Activated T-helper 17 cell treated with anti-CD3 and anti-CD28 coated beads, Interleukin-2, amount 50 U/mL, for 72 hours (primary cell): ENCODE data around the gene RIMBP2. TPM values are rescaled to one million over a fixed set of nuclear protein-coding genes. Genes with fewer than 3 reads are reported as not detected.

Experiments used
- ATAC-seq: fragments of 150-1000 bp; cut with Tn5 transposase; replicated peaks from 2 replicates; pipeline ENCODE4 v1.10.0; 2021; ENCODE audit warnings: mild to moderate bottlenecking, moderate library complexity
- H3K27ac Mint-ChIP-seq: one replicate; pipeline ENCODE4 v1.8.0; 2022; ENCODE audit warnings: mixed read lengths
- H3K27me3 Mint-ChIP-seq: one replicate; pipeline ENCODE4 v1.8.0; 2022; ENCODE audit warnings: mixed read lengths
- H3K36me3 Mint-ChIP-seq: one replicate; pipeline ENCODE4 v1.8.0; 2022; ENCODE audit warnings: low read depth, mild to moderate bottlenecking, mixed read lengths
- H3K4me1 Mint-ChIP-seq: one replicate; pipeline ENCODE4 v1.8.0; 2022; ENCODE audit warnings: mixed read lengths
- H3K4me3 Mint-ChIP-seq: one replicate; pipeline ENCODE4 v1.8.0; 2022; ENCODE audit warnings: mild to moderate bottlenecking, mixed read lengths
- H3K9me3 Mint-ChIP-seq: one replicate; pipeline ENCODE4 v1.8.0; 2022; ENCODE audit warnings: mixed read lengths
- total RNA-seq, 2 donors: library from RNA; stranded (reverse); gene quantifications; one replicate each; pipeline ENCODE4 v1.2.3, GENCODE V29; 2022

Gene RIMBP2
- total RNA-seq, 2 donors from 2014 or later = 0.29 TPM; not detected in 1

DNA sequence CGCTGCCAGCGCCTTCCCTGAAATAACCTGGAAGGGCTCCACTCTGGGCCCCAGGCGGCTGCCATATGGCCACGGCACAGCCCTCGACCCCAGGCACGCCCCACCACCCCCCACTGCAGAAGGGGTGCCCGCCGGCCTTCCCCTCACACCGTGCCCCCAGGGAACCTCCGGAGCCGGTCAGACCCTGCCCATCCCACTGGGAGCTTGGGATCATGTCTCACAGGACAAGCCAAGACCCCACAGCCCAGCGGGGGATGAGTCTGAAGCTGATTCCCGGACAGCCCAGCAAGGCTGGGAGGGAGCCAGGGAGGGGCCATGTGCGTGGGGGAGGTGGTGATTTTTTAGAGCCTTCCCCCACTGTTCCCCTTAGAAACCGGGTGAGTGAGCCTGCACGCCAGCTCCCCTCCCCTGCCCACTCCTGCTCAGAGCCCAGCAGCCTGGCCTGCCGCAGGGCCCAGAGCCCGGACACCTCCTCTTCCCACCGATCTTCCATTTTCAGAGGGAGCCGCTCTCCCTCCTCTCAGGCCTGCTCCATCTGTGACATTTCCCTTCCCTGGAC, 1.4 kb downstream of the RIMBP2 start:
- Mint-ChIP-seq H3K27ac (no peak overlapping the region), H3K9me3 (no peaks in the 10 kb centered on the region), H3K27me3 (peaks cover 46% of the 10 kb centered on the region), H3K4me3 (no peak overlapping the region), H3K36me3 (no peaks in the 10 kb centered on the region), H3K4me1 (no peaks in the 10 kb centered on the region)
- no peak for ATAC-seq

DNA sequence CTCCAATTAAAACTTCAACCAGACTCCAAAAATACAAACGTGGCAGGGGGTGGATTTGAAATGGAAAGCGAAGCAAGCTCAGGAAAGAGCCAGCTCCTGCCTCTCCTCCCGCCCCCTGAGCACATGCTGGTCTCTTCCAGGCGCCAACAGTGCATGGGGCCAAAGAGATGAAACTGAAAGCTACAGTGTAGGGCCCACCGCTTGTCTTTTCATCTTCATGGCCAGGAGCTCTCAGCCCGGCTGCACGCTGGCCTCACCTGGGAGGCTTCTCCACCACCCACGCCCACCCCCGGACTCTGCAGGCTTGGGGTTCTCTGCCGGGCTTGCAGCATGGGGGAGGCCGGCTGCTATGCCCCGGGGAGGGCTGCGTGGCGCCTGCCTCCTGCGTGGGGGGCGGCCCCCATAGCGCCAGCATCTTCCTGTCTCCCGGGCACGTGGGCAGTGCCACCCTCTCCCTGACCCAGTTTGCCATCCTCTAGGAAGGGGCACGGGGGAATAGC, 2.0 kb downstream of the RIMBP2 start:
- H3K9me3 Mint-ChIP-seq = no peaks in the 10 kb centered on the region
- ATAC-seq = no peak
- H3K4me3 Mint-ChIP-seq = no peak overlapping the region
- no peak overlapping the region for H3K27ac Mint-ChIP-seq
- H3K4me1 Mint-ChIP-seq = no peaks in the 10 kb centered on the region
- H3K27me3 Mint-ChIP-seq = peaks cover 46% of the 10 kb centered on the region
- H3K36me3 Mint-ChIP-seq = no peaks in the 10 kb centered on the region

DNA sequence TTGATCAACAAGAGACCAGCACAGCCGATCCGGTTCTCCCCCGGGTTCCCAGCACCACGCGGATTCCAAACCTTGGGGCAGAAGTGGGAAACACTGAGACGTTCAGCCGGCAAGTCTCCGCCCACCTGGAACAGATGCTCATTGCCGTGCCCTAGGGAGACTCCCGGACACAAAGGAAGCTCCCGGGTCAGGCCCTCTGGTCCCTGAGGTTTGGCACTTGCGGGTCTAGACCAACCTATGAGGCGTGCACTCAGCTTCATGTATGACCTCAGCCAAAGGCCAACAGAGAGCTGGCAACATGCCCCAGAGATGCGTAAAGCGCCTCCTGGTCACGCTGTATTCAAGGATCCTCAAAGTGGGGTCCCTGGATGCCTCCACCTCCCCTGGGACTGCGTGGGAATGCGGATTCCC, 2.5 kb downstream of the RIMBP2 start:
- ATAC-seq = no peak
- Mint-ChIP-seq H3K9me3 (no peaks in the 10 kb centered on the region), H3K4me1 (no peaks in the 10 kb centered on the region), H3K36me3 (no peaks in the 10 kb centered on the region), H3K27me3 (peaks cover 46% of the 10 kb centered on the region), H3K27ac (no peak overlapping the region), H3K4me3 (no peak overlapping the region)

DNA sequence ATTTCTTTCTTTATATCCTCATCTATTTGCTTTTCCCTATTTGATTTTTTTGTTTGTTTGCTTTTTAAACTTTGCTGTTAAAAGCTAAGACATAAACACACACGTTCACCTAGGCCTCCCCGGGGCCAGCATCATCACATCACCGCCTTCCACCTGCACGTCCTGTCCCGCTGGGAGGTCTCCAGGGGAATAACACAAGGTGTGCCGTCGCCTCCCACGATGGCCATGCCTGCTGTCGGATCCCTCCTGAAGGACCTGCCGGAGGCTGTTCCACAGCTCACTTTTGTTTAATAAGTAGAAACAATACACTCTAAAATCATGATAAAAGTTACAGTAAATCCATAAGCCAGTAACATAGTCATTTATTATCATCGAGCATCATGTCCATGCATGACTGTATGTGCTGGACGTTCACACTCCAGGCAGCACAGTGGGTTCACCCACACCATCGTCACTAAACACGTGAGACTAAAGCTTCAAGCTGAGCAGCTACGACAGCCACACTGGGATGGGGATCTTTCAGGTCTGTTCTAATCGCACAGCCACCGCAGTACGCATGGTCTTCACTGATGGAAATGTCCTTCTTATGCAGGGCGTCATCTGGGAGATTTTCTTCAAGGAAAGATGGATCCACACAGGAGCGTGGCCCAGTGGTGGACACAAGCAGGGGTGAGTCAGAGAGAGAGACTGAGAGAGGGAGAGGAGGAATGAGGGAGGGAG, 3.6 kb downstream of the RIMBP2 start:
- H3K27ac Mint-ChIP-seq = no peak overlapping the region
- no peak overlapping the region for H3K4me3 Mint-ChIP-seq
- peaks cover 41% of the 10 kb centered on the region for H3K27me3 Mint-ChIP-seq
- H3K4me1 Mint-ChIP-seq = no peaks in the 10 kb centered on the region
- ATAC-seq = no peak
- H3K9me3 Mint-ChIP-seq = no peaks in the 10 kb centered on the region
- H3K36me3 Mint-ChIP-seq = no peaks in the 10 kb centered on the region

DNA sequence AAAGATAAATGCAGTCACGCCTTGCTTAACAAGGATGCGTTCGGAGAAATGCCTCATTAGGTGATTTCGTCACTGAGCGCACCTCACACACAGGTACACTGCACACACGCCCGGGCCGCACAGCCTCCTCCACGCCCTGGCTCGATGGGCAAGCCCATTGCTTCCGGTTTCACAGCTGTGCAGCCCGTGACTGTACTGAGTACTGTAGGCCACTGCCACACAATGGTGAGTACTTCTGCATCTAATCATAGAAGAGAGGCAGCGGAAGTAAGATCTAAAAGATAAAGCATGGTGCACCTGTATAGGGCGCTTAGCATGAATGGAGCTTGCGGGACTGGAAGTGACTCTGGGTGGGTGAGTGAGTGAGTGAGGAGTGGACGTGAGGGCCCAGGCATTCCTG, 4.3 kb downstream of the RIMBP2 start:
- Mint-ChIP-seq H3K36me3 (no peaks in the 10 kb centered on the region), H3K9me3 (no peaks in the 10 kb centered on the region), H3K27ac (no peak overlapping the region), H3K27me3 (peaks cover 37% of the 10 kb centered on the region), H3K4me3 (no peak overlapping the region), H3K4me1 (no peaks in the 10 kb centered on the region)
- ATAC-seq = no peak

DNA sequence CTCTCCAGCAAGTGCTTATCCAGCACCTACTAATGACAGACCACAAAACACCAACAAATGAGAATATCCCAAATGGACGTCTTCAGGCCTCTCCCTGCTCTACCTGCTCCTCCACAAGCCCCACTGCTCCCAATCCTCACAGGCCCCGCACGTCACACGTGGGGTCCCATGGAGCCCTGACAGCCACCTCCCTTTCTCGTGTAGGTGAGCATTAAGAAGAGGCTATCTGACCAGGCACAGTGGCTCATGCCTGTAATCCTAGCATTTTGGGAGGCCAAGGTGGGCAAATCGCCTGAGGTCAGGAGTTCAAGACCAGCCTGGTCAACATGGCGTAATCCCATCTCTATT, 5.4 kb downstream of the RIMBP2 start:
- no peaks in the 10 kb centered on the region for H3K4me1 Mint-ChIP-seq
- H3K9me3 Mint-ChIP-seq = no peaks in the 10 kb centered on the region
- H3K27ac Mint-ChIP-seq = no peak overlapping the region
- no peaks in the 10 kb centered on the region for H3K36me3 Mint-ChIP-seq
- no peak for ATAC-seq
- H3K27me3 Mint-ChIP-seq = peaks cover 29% of the 10 kb centered on the region
- no peak overlapping the region for H3K4me3 Mint-ChIP-seq

DNA sequence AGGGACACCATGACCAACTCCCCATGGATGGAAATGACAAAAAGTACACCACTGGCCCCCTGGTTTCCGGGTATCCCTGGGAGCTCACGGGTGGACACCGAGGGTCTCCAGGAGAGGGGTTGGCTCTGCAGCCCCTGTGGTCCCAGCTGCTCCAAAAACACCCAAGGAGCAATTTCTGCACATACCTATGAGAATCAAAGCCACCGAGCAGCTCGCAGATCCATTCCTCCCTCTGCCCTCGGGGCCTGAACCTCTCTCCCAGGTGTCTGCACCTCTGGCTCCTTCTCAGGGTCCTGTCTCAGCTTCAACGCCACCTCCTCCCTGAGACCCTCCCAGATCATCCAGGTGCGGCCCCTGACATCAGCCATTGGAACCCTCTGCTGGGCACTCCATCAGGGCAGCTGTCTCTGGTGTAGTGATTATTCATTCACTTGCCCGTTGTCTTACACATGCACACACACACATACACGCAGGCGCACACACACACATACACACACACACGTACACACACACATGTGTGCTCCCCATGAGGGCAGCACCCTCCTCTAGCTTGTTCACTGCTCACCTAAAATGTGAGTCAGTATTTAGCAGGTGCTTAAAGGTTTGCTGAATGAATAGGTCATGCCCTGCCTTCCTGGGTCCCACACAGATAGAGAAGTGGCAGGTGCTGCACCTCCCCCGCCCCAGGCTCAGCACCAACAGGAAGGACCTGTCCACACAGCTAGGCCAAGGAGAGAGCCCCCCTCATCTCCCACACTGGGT, 5.9 kb downstream of the RIMBP2 start:
- Mint-ChIP-seq H3K27ac (no peak overlapping the region), H3K4me1 (no peaks in the 10 kb centered on the region), H3K36me3 (no peaks in the 10 kb centered on the region), H3K4me3 (no peak overlapping the region), H3K9me3 (no peaks in the 10 kb centered on the region), H3K27me3 (peaks cover 29% of the 10 kb centered on the region)
- ATAC-seq = no peak

DNA sequence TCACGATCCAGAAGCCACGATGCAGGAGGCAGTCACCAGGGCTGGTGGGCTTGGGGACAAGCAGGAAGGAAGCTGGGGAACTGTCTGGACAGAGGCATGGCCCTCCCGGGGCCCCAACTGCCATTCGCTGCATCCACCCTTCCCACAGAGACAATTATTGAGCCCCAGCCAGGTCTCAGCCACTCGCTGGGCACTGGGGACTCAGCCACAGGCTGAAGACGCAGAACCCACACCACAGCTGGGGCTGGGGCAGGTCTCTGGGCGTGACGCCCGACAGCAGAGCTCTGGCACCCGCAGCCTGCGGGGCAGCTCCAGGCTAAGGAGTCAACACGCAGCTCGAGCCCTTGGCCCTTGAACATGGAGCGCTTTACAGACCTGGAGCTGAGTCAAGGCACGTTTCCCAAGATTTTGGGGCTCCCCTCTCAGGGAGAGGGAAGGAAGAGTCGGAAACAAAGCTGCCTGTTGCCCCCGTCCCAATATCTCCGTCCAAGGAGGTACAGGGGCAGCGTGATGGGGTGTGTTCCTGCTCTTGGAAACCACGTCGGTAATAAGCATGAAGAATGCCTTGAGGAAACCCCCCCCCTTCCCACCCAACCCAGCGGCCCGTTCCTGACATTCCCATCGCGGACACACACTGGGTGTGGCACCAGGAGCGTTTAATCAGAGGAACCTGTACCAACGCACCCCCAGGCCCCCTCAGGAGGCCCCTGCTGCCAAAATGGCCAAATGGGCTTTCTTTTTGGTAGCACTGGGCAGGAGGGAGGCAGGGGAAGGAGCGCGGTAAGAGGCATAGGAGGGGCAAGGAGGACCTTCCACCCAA, 6.7 kb downstream of the RIMBP2 start:
- no peaks in the 10 kb centered on the region for H3K36me3 Mint-ChIP-seq
- H3K9me3 Mint-ChIP-seq = no peaks in the 10 kb centered on the region
- peaks cover 26% of the 10 kb centered on the region for H3K27me3 Mint-ChIP-seq
- no peak overlapping the region for H3K4me3 Mint-ChIP-seq
- H3K4me1 Mint-ChIP-seq = no peaks in the 10 kb centered on the region
- no peak overlapping the region for H3K27ac Mint-ChIP-seq
- ATAC-seq = no peak

DNA sequence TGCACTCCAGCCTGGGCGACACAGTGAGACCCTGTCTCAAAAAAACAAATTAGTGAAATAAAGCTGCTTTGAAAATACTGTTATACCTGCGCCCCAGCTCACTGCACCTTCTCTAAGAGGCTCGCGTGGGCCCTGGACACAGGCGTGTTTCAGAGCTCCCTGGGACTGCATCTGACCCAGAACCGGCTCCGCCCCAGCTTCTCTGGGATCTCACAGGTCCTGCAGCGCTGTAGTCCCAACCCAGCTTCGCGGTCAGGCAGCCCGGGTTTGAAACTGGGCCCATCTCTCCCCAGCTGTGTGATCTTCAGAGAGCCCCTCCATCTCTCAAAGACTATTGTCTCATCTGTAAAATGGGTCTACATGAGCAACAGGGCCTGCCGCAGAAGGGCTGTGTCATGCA, 7.5 kb downstream of the RIMBP2 start:
- Mint-ChIP-seq H3K27ac (no peak overlapping the region), H3K36me3 (no peaks in the 10 kb centered on the region), H3K9me3 (no peaks in the 10 kb centered on the region), H3K4me3 (no peak overlapping the region), H3K27me3 (peaks cover 26% of the 10 kb centered on the region), H3K4me1 (no peaks in the 10 kb centered on the region)
- ATAC-seq = no peak

DNA sequence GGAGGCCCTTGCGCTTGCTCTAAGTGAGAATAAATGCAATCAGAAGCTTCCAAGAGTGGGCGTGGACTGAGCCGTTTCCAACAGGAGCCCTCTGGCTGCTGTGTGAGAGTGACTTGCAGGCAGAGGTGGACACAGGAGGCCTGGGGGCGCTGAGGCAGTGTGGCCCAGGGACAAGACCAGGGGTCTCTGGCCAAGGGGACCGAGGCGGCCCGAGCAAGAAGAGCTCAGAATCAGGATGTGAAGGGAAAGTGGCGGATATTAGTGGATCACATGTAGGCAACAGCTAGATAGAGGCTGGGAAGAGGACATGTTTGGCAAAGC, 8.6 kb downstream of the RIMBP2 start:
- Mint-ChIP-seq H3K36me3 (no peaks in the 10 kb centered on the region), H3K9me3 (no peaks in the 10 kb centered on the region), H3K27ac (no peak overlapping the region), H3K27me3 (peaks cover 19% of the 10 kb centered on the region), H3K4me3 (no peak overlapping the region), H3K4me1 (no peaks in the 10 kb centered on the region)
- no peak for ATAC-seq

DNA sequence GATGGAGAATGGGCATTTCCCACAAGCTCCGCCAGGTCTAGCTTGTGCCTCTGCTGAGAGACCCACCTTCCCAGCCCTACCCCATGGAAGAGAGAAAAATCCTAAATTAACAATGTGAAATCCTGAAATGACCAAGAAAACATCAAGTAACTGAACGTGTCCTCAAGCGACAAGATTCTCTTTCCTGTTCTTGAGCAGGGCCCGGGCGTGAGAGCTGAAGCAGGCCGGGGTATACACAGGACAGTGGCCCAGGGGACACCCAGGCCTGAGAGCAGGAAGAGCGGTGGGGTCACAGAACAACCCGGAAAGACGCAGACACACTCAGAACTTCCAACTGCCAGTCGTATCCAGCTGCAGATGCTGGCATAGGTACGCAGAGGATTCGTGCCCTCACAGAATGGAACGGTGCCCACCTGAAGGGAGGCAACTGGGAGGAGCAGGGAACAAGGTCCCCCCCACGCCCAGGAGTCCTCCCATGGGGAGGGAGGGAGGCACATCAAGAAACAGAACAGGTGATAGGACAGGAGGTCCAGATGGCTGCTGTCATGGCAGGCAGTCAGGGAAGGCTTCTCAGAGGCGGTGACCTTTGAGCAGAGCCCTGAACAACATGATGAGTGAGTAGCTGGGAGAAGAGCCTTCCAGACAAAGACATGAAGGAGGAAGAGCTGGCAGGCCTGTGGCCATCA, 9.1 kb downstream of the RIMBP2 start:
- H3K36me3 Mint-ChIP-seq = no peaks in the 10 kb centered on the region
- H3K27ac Mint-ChIP-seq = no peak overlapping the region
- ATAC-seq = no peak
- H3K27me3 Mint-ChIP-seq = peaks cover 15% of the 10 kb centered on the region
- no peak overlapping the region for H3K4me3 Mint-ChIP-seq
- no peaks in the 10 kb centered on the region for H3K4me1 Mint-ChIP-seq
- no peaks in the 10 kb centered on the region for H3K9me3 Mint-ChIP-seq

DNA sequence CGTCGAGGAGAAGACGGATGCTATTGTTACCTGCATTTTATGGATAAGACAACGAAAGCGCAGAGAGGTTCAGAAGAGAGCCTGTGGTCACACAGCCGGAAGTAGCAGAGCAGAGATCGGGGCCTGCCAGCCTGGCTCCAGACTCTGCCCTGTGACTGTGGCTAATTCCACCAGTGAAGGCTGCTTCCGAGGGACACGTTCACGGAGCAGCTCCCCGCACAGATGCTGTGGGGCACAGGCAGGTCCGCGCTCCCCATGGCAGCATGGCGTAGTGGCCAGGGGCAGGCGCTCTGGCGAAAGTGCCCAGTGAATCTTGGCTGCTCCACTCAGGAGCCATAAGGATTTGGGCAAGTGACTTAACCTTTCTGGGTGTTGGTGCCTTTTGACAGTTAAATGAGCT, 9.8 kb downstream of the RIMBP2 start:
- Mint-ChIP-seq H3K4me3 (no peak overlapping the region), H3K27ac (no peak overlapping the region), H3K4me1 (no peaks in the 10 kb centered on the region), H3K9me3 (no peaks in the 10 kb centered on the region), H3K27me3 (peaks cover 12% of the 10 kb centered on the region), H3K36me3 (no peaks in the 10 kb centered on the region)
- ATAC-seq = no peak

DNA sequence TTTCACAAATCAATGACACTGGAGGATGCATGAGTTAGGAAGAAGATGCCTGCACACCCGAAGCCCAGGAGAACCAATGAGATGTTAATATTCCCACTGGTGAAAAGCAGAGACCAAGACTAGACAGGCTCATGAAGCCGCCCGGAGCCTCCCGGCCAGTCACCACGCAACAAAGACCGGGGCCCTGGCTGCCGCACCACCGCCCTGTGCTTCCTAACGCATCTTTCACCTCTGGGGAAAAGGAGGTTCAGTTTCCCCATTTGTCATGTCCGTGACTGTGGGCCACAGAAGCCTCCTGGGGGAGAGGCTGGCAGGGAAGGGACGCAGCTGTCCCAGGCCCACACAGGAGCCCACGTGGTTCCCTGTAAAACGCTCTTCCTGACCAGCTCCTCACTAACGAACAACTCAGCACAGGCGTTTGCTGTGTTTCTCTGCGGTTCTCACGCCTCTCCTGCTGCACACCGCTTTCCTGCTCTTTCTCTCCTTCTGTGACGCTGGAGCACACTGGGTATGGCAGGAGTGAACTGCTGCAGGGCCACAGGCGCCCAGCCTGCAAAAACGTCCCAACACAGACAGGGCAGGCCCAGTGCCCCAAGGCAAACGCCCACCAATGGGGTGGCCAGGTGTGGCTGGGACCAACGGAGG, 10.8 kb downstream of the RIMBP2 start:
- H3K27me3 Mint-ChIP-seq = peaks cover 7% of the 10 kb centered on the region
- H3K27ac Mint-ChIP-seq = no peak overlapping the region
- no peak for ATAC-seq
- no peaks in the 10 kb centered on the region for H3K9me3 Mint-ChIP-seq
- no peaks in the 10 kb centered on the region for H3K4me1 Mint-ChIP-seq
- H3K36me3 Mint-ChIP-seq = no peaks in the 10 kb centered on the region
- H3K4me3 Mint-ChIP-seq = no peak overlapping the region

DNA sequence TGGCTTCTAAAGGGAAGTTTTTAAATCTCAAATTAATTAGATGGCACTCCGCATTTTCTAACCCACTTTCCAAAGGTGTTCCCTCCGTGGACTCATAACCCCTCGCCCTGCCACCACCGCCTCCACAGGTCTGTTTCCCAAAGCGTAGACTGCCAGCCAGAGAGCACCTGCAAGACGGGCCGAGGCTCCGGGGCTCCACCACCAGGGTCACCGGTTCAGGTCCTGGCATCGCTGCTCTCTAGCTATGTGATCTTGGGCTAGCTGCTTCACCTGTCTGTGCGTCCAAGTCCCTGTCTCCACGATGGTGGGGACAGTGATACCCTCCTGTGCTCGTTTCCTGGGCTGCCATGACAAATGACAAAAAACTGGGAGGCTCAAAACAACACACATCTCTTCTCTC, 11.5 kb downstream of the RIMBP2 start:
- ATAC-seq = no peak
- Mint-ChIP-seq H3K9me3 (no peaks in the 10 kb centered on the region), H3K4me3 (no peak overlapping the region), H3K36me3 (no peaks in the 10 kb centered on the region), H3K27me3 (peaks cover 7% of the 10 kb centered on the region), H3K27ac (no peak overlapping the region), H3K4me1 (no peaks in the 10 kb centered on the region)
